ENCODE results near the gene RASAL2.
"Not testable (repeated sequence)": the region's sequence is repeated elsewhere in the genome, so short reads cannot be mapped to it uniquely, and the experiment has no call there.

- TF ChIP-seq CTBP1 (IDR thresholded peaks at IDR 0.05; ENCODE audit: borderline replicate concordance); ELF4 (IDR thresholded peaks at IDR 0.05); FOXM1 (IDR thresholded peaks at IDR 0.05; ENCODE audit: borderline replicate concordance); FOXA1 (IDR thresholded peaks at IDR 0.05); SUZ12 (IDR thresholded peaks at IDR 0.05); ARNT (IDR thresholded peaks at IDR 0.05); SP1 (IDR thresholded peaks at IDR 0.05); TARDBP (IDR thresholded peaks at IDR 0.05); HDGF (IDR thresholded peaks at IDR 0.05; ENCODE audit: borderline replicate concordance); L3MBTL2 (conservative IDR thresholded peaks at IDR 0.05); FOXK2 (IDR thresholded peaks at IDR 0.05): not testable (repeated sequence)
Measured at GRCh38 chr1:178253581-178253980, 159.7 kb downstream of the RASAL2 start.

Data from HEK293T (cell line).